Vagina (tissue), 2 donors: ENCODE results near the gene PSMC3IP. TPM values are rescaled to one million over a fixed set of nuclear protein-coding genes. Genes with fewer than 3 reads are reported as not detected.
"Not testable (repeated sequence)": the region's sequence is repeated elsewhere in the genome, so short reads cannot be mapped to it uniquely, and the experiment has no call there.

Experiments used
- DNase-seq, 2 donors: peaks; one replicate each; pipeline ENCODE4 v3.0.0-alpha.2; 2017; ENCODE audit errors: extremely low spot score in 2 of 2
- H3K27ac ChIP-seq: fragments of 200-600 bp; sonication (generic); one replicate; pipeline ENCODE4 v1.5.1; 2019
- H3K27me3 ChIP-seq: fragments of 200-600 bp; sonication (generic); one replicate; pipeline ENCODE4 v1.5.1; 2019
- H3K36me3 ChIP-seq, 2 donors: fragments of 200-600 bp; sonication (generic); one replicate each; pipeline ENCODE4 v1.5.1; 2017 to 2019
- H3K4me1 ChIP-seq: fragments of 200-600 bp; sonication (generic); one replicate; pipeline ENCODE4 v1.5.1; 2019
- H3K4me3 ChIP-seq, 2 donors: fragments of 200-600 bp; sonication (generic); 1 replicate in 1 of 2; 2 replicates in 1 of 2; pipeline ENCODE4 v1.5.1; 2016 to 2019
- H3K9me3 ChIP-seq: fragments of 200-600 bp; sonication (generic); one replicate; pipeline ENCODE4 v1.5.1; 2019
- CTCF ChIP-seq, 3 experiments: fragments of 450-650 bp in 2 of 3; fragments of 200-600 bp in 1 of 3; sonication (generic) in 1 of 3; IDR thresholded peaks; one replicate each; pipeline ENCODE4 v1.5.1; 2017 to 2019; ENCODE audit warnings: antibody characterized with exemption in 3 of 3, mild to moderate bottlenecking in 2 of 3, moderate library complexity in 2 of 3
- POLR2A ChIP-seq, 2 donors: fragments of 450-650 bp; IDR thresholded peaks; one replicate each; pipeline ENCODE4 v1.6.1; 2017; ENCODE audit warnings: antibody characterized with exemption in 2 of 2, mild to moderate bottlenecking in 2 of 2, moderate library complexity in 2 of 2
- POLR2AphosphoS5 ChIP-seq, 2 donors: sonication (generic); formaldehyde crosslinking; IDR thresholded peaks; one replicate each; pipeline ENCODE4 v1.9.0; 2017; ENCODE audit warnings: antibody characterized with exemption in 2 of 2, mild to moderate bottlenecking in 2 of 2, low read depth in 1 of 2; ENCODE audit not compliant: insufficient read depth in 1 of 2
- intact Hi-C: fragments of 100-400 bp; cut with DNase I; formaldehyde crosslinking; loops from one replicate; pipeline ENCODE4 v1.15.1; 2023
- total RNA-seq: library from RNA; depleted of rRNA; stranded (reverse); fragments of >200 nt; gene quantifications from one replicate; pipeline ENCODE4 v1.2.3, GENCODE V29; 2016

Gene PSMC3IP
- total RNA-seq, 1 donor from 2014 or later = 0.98 TPM

GRCh38 chr17:42553866-42554249, 23.7 kb downstream of the PSMC3IP start:
- intact Hi-C loops = no loop called here

GRCh38 chr17:42553161-42553818, 24.2 kb downstream of the PSMC3IP start:
- no peaks in the 10 kb centered on the region for H3K36me3 ChIP-seq
- intact Hi-C loops = no loop called here
- H3K27ac ChIP-seq = peak overlapping the region; percentile 74
- TF ChIP-seq POLR2A (IDR thresholded peaks at IDR 0.05) (no peak), CTCF (IDR thresholded peaks at IDR 0.05) (no peak), POLR2AphosphoS5 (IDR thresholded peaks at IDR 0.05; ENCODE audit: insufficient read depth in 1 of 2, low read depth in 1 of 2) (no peak)
- H3K27me3 ChIP-seq = no peaks in the 10 kb centered on the region
- H3K4me1 ChIP-seq = peaks cover 38% of the 10 kb centered on the region
- H3K9me3 ChIP-seq = no peaks in the 10 kb centered on the region
- DNase-seq = peak in 1 of 2 donors; percentile 81
- H3K4me3 ChIP-seq = peak overlapping the region; percentile 72 to 76

More at GRCh38 chr17:42553866-42554249, 23.7 kb downstream of the PSMC3IP start:
- Histone ChIP-seq H3K27ac (peak overlapping the region; percentile 74), H3K4me1 (peaks cover 32% of the 10 kb centered on the region), H3K36me3 (no peaks in the 10 kb centered on the region), H3K27me3 (no peaks in the 10 kb centered on the region), H3K4me3 (peak overlapping the region; percentile 72 to 76), H3K9me3 (no peaks in the 10 kb centered on the region)
- TF ChIP-seq POLR2AphosphoS5 (IDR thresholded peaks at IDR 0.05; ENCODE audit: insufficient read depth in 1 of 2, low read depth in 1 of 2) (no peak), POLR2A (IDR thresholded peaks at IDR 0.05) (no peak), CTCF (IDR thresholded peaks at IDR 0.05) (no peak)
- peak in 1 of 2 donors; percentile 83 for DNase-seq

- DNase-seq = peak in 1 of 2 donors; percentile 80
- Histone ChIP-seq H3K27ac (peak within 1 kb of the TSS; percentile 74), H3K4me3 (peak within 1 kb of the TSS; percentile 72 to 76), H3K4me1 (peaks cover 38% of the 10 kb centered on the region)
- intact Hi-C loops, H3K27me3 ChIP-seq, H3K36me3 ChIP-seq, H3K9me3 ChIP-seq: not testable (repeated sequence)
These were observed 24.8 kb downstream of the PSMC3IP start, which contains the start of gene HSD17B1 for GRCh38 chr17:42552736-42553135. Gene HSD17B1 (plus strand): TSS chr17:42552923. CDS start chr17:42552934, 11 bp downstream.

- intact Hi-C loops = no loop called here
- Histone ChIP-seq H3K27ac (no peak overlapping the region), H3K4me3 (no peak overlapping the region), H3K27me3 (no peaks in the 10 kb centered on the region), H3K36me3 (no peaks in the 10 kb centered on the region), H3K4me1 (peaks cover 23% of the 10 kb centered on the region), H3K9me3 (no peaks in the 10 kb centered on the region)
- DNase-seq = no peak
- TF ChIP-seq CTCF (IDR thresholded peaks at IDR 0.05) (no peak), POLR2A (IDR thresholded peaks at IDR 0.05) (no peak), POLR2AphosphoS5 (IDR thresholded peaks at IDR 0.05; ENCODE audit: insufficient read depth in 1 of 2, low read depth in 1 of 2) (no peak)
These were observed 28.4 kb downstream of the PSMC3IP start for GRCh38 chr17:42548993-42549755.

- Histone ChIP-seq H3K4me1 (peaks cover 14% of the 10 kb centered on the region), H3K4me3 (peak overlapping the region; percentile 38 to 43), H3K36me3 (peaks cover 0 to 1% of the 10 kb centered on the region in 2 donors), H3K9me3 (no peaks in the 10 kb centered on the region), H3K27me3 (no peaks in the 10 kb centered on the region), H3K27ac (no peak overlapping the region)
- intact Hi-C loops = no loop called here
- TF ChIP-seq POLR2AphosphoS5 (IDR thresholded peaks at IDR 0.05; ENCODE audit: insufficient read depth in 1 of 2, low read depth in 1 of 2) (no peak), POLR2A (IDR thresholded peaks at IDR 0.05) (no peak), CTCF (IDR thresholded peaks at IDR 0.05) (no peak)
- no peak for DNase-seq
These were observed 29.3 kb downstream of the PSMC3IP start for GRCh38 chr17:42548070-42548837.
